ENCODE data around the gene SPSB1. TPM values are rescaled to one million over a fixed set of nuclear protein-coding genes. Genes with fewer than 3 reads are reported as not detected.

SPSB1 gene
- total RNA-seq, 2 donors from 2014 or later: 20.4 to 26.9 TPM

GRCh38 chr1:9404117-9404914 lies 111.6 kb downstream of the SPSB1 start:
- H3K9me3 Mint-ChIP-seq: no peaks in the 10 kb centered on the region
- H3K4me1 ChIP-seq (ENCODE audit: control insufficient read depth, insufficient read depth, low read length): no peaks in the 10 kb centered on the region
- H3K27me3 ChIP-seq (ENCODE audit: control insufficient read depth, insufficient read depth, low read length, poor library complexity, severe bottlenecking): no peaks in the 10 kb centered on the region
- TF ChIP-seq CTCF (conservative IDR thresholded peaks at IDR 0.05): peak; percentile 42
- H3K9ac ChIP-seq (ENCODE audit: extremely low read depth, low read length, poor library complexity, severe bottlenecking): no peak overlapping the region
- no peaks in the 10 kb centered on the region for H3K36me3 ChIP-seq (ENCODE audit: control insufficient read depth, insufficient read depth, low read length)
- H3K27ac Mint-ChIP-seq: no peak overlapping the region
- no peak overlapping the region for H3K4me3 Mint-ChIP-seq
- H3K27ac ChIP-seq (ENCODE audit: low read depth, low read length): no peak overlapping the region
- H3K4me1 Mint-ChIP-seq: peaks cover 9% of the 10 kb centered on the region
- no peaks in the 10 kb centered on the region for H3K36me3 Mint-ChIP-seq (ENCODE audit: low read depth)
- H3K4me3 ChIP-seq (ENCODE audit: low read length): no peak overlapping the region
- H3K27me3 Mint-ChIP-seq (ENCODE audit: insufficient read depth): no peaks in the 10 kb centered on the region
- WGBS, 2 experiments (ENCODE audit: insufficient coverage in 1 of 2, insufficient read length in 1 of 2): 90 to 91% methylated on average over 15 of the region's 15 CpGs
- no peaks in the 10 kb centered on the region for H3K9me3 ChIP-seq (ENCODE audit: control insufficient read depth, low read length)
- no peak for DNase-seq

GRCh38 chr1:9406111-9406510 lies 113.4 kb downstream of the SPSB1 start:
- no peaks in the 10 kb centered on the region for H3K9me3 ChIP-seq (ENCODE audit: control insufficient read depth, low read length)
- Mint-ChIP-seq H3K27me3 (ENCODE audit: insufficient read depth) (no peaks in the 10 kb centered on the region), H3K27ac (no peak overlapping the region)

GRCh38 chr1:9410737-9411297 lies 118.1 kb downstream of the SPSB1 start:
- WGBS, 2 experiments (ENCODE audit: insufficient coverage in 1 of 2, insufficient read length in 1 of 2): 88 to 89% methylated on average over 2 to 6 of the region's 7 CpGs
- peaks cover 10% of the 10 kb centered on the region for H3K4me1 Mint-ChIP-seq
- Histone ChIP-seq H3K4me1 (ENCODE audit: control insufficient read depth, insufficient read depth, low read length) (peaks cover 5% of the 10 kb centered on the region), H3K36me3 (ENCODE audit: control insufficient read depth, insufficient read depth, low read length) (no peaks in the 10 kb centered on the region), H3K9me3 (ENCODE audit: control insufficient read depth, low read length) (no peaks in the 10 kb centered on the region), H3K9ac (ENCODE audit: extremely low read depth, low read length, poor library complexity, severe bottlenecking) (no peak overlapping the region), H3K27me3 (ENCODE audit: control insufficient read depth, insufficient read depth, low read length, poor library complexity, severe bottlenecking) (no peaks in the 10 kb centered on the region), H3K4me3 (ENCODE audit: low read length) (no peak overlapping the region), H3K27ac (ENCODE audit: low read depth, low read length) (no peak overlapping the region)
- no peaks in the 10 kb centered on the region for H3K36me3 Mint-ChIP-seq (ENCODE audit: low read depth)
- no peaks in the 10 kb centered on the region for H3K27me3 Mint-ChIP-seq (ENCODE audit: insufficient read depth)
- DNase-seq: no peak
- H3K4me3 Mint-ChIP-seq: no peak overlapping the region
- no peak overlapping the region for H3K27ac Mint-ChIP-seq
- H3K9me3 Mint-ChIP-seq: no peaks in the 10 kb centered on the region
- TF ChIP-seq CTCF (conservative IDR thresholded peaks at IDR 0.05): no peak

More at GRCh38 chr1:9406111-9406510, 113.4 kb downstream of the SPSB1 start:
- DNase-seq: no peak
- 70 to 91% methylated on average over 4 to 7 of the region's 7 CpGs for WGBS, 2 experiments (ENCODE audit: insufficient coverage in 1 of 2, insufficient read length in 1 of 2)
- Histone ChIP-seq H3K4me3 (ENCODE audit: low read length) (no peak overlapping the region), H3K27me3 (ENCODE audit: control insufficient read depth, insufficient read depth, low read length, poor library complexity, severe bottlenecking) (no peaks in the 10 kb centered on the region), H3K36me3 (ENCODE audit: control insufficient read depth, insufficient read depth, low read length) (no peaks in the 10 kb centered on the region), H3K4me1 (ENCODE audit: control insufficient read depth, insufficient read depth, low read length) (no peaks in the 10 kb centered on the region), H3K27ac (ENCODE audit: low read depth, low read length) (no peak overlapping the region), H3K9ac (ENCODE audit: extremely low read depth, low read length, poor library complexity, severe bottlenecking) (no peak overlapping the region)
- Mint-ChIP-seq H3K9me3 (no peaks in the 10 kb centered on the region), H3K4me3 (no peak overlapping the region), H3K36me3 (ENCODE audit: low read depth) (no peaks in the 10 kb centered on the region), H3K4me1 (peaks cover 4% of the 10 kb centered on the region)
- no peak for TF ChIP-seq CTCF (conservative IDR thresholded peaks at IDR 0.05)
